ENCODE results near the gene FHL1. TPM values are rescaled to one million over a fixed set of nuclear protein-coding genes. Genes with fewer than 3 reads are reported as not detected.
"Not testable (repeated sequence)": the region's sequence is repeated elsewhere in the genome, so short reads cannot be mapped to it uniquely, and the experiment has no call there.

The FHL1 gene
- total RNA-seq, 2 donors from 2014 or later, result 1,036 to 1,050 TPM

DNA sequence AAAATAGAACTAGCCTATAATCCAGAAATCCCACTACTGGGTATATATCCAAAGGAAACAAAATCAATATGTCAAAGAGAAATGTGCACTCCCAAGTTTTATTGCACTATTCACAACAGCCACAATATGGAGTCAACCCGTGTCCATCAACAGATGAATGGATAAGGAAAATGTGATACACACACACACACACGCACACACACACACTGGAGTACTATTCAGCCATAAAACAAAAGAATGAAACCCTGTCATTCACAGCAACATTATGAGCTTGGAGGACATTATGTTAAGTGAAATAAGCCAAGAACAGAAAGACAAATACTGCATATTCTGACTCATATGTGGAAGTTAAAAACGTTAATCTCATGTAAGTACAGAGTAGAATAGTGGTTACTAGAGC lies 5.8 kb upstream of the FHL1 start:
- intact Hi-C loops (cut with DNase I), result no loop called here
- DNase-seq (ENCODE audit: low spot score), result no peak

DNA sequence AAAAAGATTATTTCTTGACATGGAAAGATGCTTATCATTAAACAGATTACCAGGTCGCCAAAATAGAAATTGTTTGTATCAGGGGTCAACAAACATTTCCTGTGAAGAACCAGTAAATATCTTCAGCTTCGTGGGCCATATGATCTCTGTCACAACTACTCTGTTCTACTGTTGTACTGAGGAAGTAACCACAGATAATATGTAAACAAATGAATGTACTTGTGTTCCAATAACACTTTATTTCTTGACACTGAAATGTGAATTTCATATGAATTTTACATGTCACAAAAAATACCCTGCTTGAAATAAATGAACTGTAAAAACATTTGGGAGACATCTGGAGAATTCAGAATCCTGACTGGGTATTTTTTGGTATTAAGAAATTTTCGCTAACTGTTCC lies 4.7 kb upstream of the FHL1 start:
- DNase-seq (ENCODE audit: low spot score), result no peak
- intact Hi-C loops (cut with DNase I), result no loop called here

DNA sequence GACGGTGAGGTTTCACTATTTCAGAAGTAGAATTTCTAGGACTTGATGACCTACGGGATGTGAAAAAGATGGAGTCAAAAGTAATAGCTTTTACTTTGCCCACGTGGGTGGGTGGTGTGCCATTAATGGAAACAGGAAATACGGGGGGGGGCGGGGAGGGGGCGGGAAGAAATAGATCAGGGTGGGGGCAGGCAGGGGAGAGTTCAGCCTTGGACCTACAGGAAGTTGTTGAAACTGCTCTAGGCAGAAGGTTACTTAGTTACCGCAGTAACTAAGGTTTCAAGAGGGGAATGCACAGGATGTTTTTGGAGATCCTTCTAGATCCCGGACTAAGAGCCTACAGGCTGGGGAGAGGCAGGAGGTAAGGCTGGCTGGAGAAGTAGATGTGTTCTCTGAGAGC lies 3.6 kb upstream of the FHL1 start:
- DNase-seq (ENCODE audit: low spot score), result no peak
- intact Hi-C loops (cut with DNase I), result no loop called here

DNA sequence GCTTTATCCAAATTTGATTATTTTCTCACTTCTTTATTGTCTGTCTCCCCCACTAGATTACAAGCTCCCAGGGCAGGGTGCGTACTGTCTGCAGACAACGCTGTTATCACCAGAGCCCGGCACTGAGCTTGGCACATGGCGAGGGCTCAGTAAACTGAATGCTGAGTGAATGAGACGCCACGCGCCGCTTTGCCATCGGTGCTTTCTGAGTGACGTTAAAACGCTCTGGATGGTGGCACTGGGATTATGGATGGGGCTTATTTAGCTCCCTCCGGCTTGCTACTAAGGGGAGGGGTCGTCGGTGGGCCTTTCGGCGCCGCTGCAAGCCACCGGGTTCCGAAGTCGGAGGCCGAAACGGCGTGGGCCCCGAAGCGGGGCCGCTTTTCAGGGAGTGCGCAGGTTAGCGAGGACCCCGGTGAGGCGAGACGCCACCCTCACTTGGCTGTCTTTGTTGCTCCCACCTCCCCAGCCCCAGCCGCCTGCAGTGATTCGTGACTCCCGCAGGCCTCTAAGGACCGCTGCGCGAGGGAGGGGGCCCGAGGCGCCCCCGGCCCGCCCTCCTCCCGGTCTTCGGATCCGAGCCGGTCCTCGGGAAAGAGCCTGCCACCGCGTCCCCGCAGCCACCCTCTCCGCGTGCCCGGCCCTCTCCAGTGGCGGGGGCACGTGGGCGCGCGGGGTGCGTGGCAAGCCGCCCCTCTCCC lies 569 bp upstream of the FHL1 start:
- intact Hi-C loops (cut with DNase I), result loop anchor here in 1 of 2 donors (5.0 kb wide), 1 partner anchor 114 kb away; no protein-coding TSS in a partner anchor
- no peak for DNase-seq (ENCODE audit: low spot score)

DNA sequence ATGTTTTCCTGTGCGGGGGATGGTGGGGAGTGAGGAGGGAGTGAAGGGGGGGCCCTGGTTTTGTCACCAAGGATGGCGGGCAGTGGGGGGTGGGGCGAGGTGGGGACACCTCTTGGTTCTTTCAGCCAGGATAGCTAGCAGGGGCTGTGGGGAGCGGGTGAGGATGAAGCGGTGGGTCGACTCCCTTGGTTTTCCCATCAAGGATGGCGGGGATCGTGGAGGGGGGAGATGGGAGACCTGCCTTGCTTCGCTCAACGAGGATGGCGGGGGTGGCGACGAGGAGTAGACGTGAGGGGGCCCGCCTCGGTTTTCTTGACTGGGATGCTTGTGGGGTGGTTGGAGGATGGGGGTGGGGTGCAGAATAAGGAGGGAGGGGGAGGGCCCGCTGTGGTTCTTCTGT lies 643 bp downstream of the FHL1 start:
- DNase-seq (ENCODE audit: low spot score), result no peak
- intact Hi-C loops (cut with DNase I), result loop anchor here in 1 of 2 donors (5.0 kb wide), 1 partner anchor 116 kb away; no protein-coding TSS in a partner anchor

DNA sequence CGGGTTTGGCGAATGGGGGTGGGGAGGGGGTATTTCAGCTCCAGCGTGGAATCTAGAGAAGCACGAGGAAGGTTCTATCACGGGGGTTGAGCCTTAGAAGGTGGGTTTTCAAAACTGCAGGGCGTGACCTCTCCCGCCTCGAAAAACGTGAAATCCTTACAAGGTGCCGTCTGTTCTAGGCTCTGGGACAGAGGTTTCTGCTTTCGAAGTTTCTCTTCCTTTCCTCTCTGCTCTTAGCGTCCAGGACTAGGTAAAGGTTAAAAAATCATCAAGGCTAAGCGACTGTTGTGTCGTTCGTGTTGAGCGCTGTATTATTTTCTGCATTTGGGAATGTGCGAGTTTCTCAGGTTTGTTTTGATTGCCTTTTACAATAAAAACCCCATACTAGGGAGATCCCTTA lies 1.1 kb downstream of the FHL1 start:
- intact Hi-C loops (cut with DNase I), result loop anchor here in 1 of 2 donors (5.0 kb wide), 1 partner anchor 116 kb away; no protein-coding TSS in a partner anchor
- DNase-seq (ENCODE audit: low spot score), result no peak

DNA sequence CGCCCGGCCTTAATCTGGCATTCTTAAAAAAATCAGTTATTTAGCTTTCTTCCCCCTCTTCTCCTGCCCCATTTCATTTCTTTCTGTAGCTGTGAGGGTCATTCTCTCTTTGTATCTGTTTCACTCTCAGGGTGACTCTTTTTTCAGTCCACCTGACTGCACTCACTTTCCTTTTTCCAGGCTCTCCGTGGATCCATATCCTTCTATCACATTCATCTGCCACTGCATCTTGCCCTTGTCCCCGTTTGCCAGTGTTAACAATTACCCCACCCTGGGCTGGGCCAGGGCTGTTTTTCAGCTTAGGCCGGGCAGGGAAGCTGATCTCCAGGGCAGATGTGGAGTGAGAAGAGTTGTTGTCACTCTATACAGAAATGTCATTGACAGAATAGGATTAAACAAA lies 7.7 kb downstream of the FHL1 start:
- no peak for DNase-seq (ENCODE audit: low spot score)
- intact Hi-C loops (cut with DNase I), result loop anchor here in 1 of 2 donors (10.0 kb wide), 1 partner anchor 50 kb away; no protein-coding TSS in a partner anchor

DNA sequence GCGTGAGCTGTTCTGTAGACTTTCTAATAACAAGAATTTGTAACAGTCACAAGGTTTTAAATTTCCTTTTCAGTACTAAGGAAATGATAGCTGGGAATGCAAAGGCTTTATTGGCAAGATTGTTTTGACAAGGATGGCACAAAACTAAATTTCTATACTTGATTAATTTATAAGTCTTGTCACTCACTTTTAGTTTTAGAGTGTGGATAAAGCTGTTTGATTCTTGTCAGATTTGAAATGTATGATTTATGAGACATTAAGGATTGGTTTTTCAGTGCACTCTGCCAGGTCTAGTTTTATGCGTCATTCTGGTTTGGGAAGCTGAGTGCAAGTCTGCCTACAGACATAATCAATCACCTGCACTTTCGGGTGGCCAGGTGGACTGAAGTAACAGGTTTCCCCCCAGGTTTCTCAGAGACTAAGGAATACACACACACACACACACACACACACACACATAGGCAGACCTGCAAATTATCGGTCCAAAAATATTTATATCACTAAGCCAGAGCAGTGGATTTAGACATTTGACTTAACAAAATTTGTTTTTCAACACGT lies 9.3 kb downstream of the FHL1 start:
- DNase-seq (ENCODE audit: low spot score), result no peak
- intact Hi-C loops (cut with DNase I), result loop anchor here in 1 of 2 donors (10.0 kb wide), 1 partner anchor 48 kb away; no protein-coding TSS in a partner anchor

DNA sequence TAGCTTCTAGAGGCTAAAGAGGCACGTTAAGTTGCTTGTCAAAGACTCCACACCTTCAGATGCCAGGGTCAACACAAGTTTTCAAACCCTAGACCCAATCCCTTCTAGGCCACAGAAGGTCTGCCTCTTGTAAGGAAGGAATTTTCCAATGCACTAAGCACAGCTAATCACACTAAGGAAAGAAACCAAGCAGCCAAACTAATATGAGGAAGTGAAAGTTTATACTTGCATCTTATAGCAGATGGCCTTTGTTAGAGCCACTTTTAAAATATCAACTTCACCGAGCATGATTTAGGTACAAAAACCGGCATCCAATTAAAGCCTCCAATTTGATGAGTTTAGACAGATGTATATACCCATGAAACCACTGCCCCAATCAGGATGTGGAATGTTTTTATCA lies 9.9 kb downstream of the FHL1 start:
- intact Hi-C loops (cut with DNase I), result loop anchor here in 1 of 2 donors (10.0 kb wide), 1 partner anchor 48 kb away; no protein-coding TSS in a partner anchor
- DNase-seq (ENCODE audit: low spot score), result no peak

DNA sequence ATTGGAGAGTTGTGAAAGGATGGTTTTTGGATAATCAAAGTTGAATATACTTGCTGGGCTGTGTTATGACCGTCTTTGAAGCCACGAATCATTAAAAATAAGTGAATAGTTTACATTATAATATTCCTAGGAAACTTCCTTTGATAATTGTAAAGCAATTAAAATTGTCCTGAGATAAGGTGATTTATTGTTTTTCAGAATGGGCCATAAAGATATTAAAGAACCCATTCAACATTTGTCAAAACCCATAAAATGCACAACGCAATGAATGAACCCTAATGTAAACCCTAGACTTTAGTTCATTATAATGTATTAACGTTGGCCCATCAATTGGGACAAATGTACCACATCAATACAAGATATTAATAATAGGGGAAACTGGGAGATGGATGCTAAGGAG lies 11.4 kb downstream of the FHL1 start:
- intact Hi-C loops (cut with DNase I), result loop anchor here in 1 of 2 donors (10.0 kb wide), 1 partner anchor 46 kb away; no protein-coding TSS in a partner anchor
- no peak for DNase-seq (ENCODE audit: low spot score)

DNA sequence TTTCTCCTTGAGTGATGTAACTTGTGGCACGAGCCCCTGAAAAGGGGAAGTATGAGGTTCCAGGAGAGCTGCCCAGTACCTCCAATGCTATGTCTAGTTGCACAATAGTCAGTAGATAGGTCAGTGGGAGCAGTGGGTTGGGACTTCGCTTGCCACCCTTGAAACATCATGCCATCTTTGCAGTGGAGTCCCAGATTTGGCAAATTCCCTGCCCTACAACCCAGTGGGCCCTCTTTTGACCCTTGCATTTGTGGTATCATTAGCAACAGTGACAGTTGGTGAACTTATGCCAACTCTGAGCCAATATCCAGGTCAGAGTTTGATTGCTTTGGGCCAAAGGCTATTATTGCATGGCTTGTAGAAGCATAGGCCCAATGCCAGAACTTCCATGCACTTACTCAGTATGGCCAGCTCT lies 12.3 kb downstream of the FHL1 start:
- intact Hi-C loops (cut with DNase I), result loop anchor here in 1 of 2 donors (10.0 kb wide), 2 partner anchors 45 to 125 kb away; no protein-coding TSS in a partner anchor
- no peak for DNase-seq (ENCODE audit: low spot score)

DNA sequence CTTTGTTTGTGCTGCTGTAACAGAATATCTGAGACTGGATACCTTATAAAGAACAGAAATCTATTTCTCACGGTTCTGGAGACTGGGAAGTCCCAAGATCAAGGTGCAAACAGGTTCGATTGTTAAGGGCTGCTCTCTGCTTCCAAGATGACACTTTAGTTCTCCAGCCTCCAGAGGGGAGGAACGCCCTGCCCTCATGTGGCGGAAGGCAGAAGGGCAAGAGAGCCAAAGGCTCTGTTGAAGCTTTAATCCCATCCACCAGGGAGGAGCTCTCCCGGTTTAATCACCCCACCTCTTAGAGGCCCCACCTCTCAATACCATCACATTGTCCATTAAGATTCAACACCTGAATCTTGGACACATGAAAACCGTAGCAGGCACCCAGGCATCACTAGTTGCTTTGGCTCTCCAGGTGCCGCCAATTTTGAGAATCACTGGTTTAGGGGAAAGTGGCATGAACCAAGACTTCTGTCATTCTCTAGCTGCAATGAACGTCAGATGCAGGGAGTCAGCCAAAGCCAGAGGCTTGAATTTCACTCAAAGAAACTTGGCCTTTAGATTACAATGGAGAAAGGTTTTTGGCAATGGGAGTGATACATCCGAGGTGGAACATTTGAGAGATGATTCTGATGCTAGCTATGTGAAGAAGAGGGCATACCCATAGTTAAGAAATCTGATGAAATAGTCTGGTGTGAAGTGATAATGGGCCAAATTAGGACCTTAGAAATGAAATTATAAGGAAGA lies 15.7 kb downstream of the FHL1 start:
- DNase-seq (ENCODE audit: low spot score), result peak; percentile 89
- intact Hi-C loops (cut with DNase I), result loop anchor here in 1 of 2 donors (10.0 kb wide), 1 partner anchor 128 kb away; no protein-coding TSS in a partner anchor

DNA sequence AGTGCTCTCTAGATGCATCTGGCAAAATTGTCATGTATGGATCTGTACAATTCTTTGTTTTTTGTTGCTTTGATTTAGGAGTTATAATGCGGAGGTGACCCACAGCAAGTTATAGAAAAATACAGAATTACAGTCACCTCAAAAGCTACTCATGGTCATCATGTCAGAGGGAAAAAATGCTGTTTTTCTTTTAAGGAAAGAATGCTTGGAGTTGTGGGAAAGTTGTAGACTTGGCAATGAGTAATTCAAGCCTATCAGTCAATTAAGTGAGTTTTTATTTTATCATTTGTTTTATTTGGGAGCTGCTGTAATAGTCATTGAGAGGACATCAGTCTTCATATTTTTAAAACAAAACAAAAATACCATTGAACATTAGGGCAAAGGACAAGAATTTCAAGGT lies 16.4 kb downstream of the FHL1 start:
- intact Hi-C loops (cut with DNase I), result loop anchor here in 1 of 2 donors (10.0 kb wide), 1 partner anchor 129 kb away; no protein-coding TSS in a partner anchor
- DNase-seq (ENCODE audit: low spot score), result no peak

DNA sequence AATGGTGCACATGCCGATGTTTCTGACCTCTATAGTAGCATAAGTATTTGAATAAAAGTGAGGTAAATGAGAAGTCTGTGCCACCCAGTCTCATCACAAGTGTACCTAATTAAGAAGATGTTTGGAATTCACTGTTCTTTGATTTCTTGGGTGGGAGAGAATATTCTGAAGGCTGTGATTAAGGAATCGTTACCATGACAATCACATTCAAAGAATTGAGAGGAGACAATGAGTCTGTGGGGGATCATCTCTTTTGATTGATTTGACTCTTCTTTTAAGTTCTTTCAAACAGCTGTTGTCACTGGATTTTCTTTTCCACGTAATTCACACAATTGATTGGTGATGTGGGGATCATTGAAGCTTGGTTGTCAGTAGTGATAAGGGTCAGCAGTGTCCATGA lies 18.1 kb downstream of the FHL1 start:
- intact Hi-C loops (cut with DNase I), result loop anchor here in 1 of 2 donors (10.0 kb wide), 1 partner anchor 131 kb away; no protein-coding TSS in a partner anchor
- no peak for DNase-seq (ENCODE audit: low spot score)

DNA sequence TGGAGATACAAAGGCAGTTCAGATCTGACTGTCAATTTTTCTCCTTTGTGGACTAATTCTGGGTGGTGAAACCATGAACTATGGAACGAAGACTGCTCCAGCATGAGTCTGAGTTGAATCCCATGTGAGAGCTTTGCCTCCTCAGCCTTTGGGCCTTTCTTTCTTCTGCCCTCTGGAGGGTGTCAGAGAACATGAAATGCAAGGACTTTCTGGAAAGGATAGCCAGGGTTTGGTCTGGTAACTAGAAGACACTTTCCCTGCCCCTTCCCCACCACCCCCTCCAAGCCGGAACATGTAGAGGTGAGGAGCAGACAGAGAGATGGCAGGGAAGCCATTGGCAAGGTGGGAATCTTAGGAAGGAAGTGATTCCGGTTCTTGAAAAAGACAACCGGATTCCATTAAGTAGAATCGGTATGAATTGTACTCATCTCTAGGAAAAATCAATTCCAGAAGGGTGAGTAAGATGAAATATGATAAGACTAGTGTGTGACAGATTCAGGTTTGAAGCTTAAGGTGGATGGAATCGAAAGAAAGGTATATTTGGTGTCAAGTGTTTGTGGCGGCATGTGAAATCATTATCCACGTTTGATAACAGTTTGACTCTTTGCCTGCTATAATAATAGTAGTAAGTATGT lies 19.0 kb downstream of the FHL1 start:
- intact Hi-C loops (cut with DNase I), result loop anchor here in 1 of 2 donors (10.0 kb wide), 1 partner anchor 132 kb away; no protein-coding TSS in a partner anchor
- no peak for DNase-seq (ENCODE audit: low spot score)

DNA sequence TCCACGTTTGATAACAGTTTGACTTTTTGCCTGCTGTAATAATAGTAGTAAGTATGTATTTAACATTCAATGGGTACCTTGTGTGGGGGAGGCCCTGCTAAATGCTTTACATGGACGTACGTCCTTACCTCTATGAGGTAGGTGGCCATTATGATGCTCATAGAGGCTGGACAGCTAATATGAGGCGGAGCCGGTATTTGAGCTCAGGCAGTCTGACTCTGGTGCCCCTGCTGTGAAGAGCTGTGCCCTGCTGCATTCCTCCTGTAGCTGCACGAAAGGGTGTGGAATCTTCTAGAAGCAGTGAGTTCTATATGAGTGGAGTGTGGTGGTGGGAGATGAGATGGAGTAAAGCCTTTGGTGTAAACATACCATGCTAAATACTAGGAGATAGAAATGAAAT lies 20.7 kb downstream of the FHL1 start:
- DNase-seq (ENCODE audit: low spot score), result not testable (repeated sequence)
- intact Hi-C loops (cut with DNase I), result loop anchor here in 1 of 2 donors (10.0 kb wide), 1 partner anchor 133 kb away; no protein-coding TSS in a partner anchor

DNA sequence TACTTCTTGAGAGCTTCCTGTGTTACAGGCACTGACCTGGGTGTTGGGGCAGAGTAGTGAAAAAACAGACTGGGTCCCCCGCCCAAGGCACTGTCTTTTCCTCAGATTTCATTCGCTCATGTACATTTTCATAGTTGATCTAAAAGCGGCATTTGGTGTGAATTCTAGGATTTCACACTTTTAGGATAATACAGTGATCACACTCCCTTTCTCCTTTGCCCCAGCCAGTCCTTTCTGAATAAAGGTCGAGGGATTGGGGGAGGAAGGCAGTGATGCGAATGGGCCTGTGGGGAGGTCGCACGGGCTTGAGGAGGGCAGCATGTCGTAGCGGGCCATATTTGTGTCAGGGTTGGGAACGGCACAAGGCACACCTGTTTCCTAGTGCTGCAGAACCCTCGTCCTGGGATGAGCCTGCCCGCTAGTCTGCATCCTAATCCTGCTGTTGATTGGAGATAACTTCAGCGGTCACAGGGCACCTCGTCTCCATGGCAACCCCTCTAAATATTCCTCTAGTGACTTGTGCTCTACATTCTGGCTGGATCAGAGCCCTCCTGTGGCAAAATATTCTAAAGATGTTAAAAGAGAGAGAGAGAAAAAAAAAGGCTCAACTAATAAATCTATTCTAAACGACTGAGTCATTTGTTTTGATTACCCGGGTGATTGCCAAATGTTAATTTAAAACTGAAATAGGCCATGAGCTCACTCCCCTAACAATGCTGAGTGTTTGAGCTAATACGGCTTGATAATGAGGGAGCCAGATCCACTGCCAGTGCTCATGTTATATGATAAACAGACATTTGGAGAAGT lies 21.8 kb downstream of the FHL1 start:
- intact Hi-C loops (cut with DNase I), result loop anchor here in 1 of 2 donors (10.0 kb wide), 1 partner anchor 134 kb away; no protein-coding TSS in a partner anchor
- DNase-seq (ENCODE audit: low spot score), result peak; percentile 86

DNA sequence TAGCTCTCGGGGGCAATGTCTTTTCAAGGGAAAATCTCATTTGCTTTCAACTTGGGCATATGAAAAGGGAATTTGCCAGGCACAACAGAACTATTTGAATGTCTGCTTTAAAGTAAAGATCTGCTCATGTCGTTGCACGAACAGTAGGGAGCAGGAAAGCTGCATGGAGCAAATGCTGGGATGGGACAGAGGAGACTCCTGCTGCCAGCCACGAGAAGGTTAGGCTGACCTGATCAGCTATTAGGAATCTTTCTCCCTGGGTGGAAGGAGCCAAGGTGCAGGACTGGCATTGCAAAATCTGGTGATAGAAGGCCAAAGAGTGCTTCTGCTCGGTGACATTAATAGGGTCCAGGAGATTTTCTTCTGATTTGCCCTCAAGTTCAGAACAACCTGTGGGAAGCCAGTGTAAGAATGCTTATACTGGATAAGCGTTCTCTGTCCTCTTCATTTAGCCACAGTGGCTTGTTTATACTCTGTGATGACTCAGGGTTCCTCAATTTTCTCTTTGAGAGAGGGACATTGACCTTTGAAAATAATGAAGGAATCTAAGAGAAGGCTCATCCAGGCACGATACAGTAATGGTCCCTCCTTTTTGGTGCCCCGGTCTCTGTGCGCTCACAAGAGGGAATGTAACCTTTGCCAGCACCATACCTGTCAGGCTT lies 22.9 kb downstream of the FHL1 start:
- DNase-seq (ENCODE audit: low spot score), result no peak
- intact Hi-C loops (cut with DNase I), result loop anchor here in 1 of 2 donors (5.0 kb wide), 1 partner anchor 37 kb away; no protein-coding TSS in a partner anchor
